Activated CD8-positive, alpha-beta memory T cell treated with anti-CD3 and anti-CD28 coated beads for 1 hour (primary cell): ENCODE results near the gene CMTM1.
"Not testable (repeated sequence)": the region's sequence is repeated elsewhere in the genome, so short reads cannot be mapped to it uniquely, and the experiment has no call there.

Source experiments
- DNase-seq, 2 donors: peaks; one replicate each; pipeline ENCODE4 v3.0.0-alpha.2; 2020; ENCODE audit warnings: low read depth in 1 of 2; ENCODE audit errors: extremely low read depth in 1 of 2

The CMTM1 gene

GRCh38 chr16:66588981-66589713 lies 22.9 kb downstream of the CMTM1 start:
- peak in 1 of 2 donors; percentile 43 for DNase-seq

- DNase-seq, result no peak
Measured at GRCh38 chr16:66590322-66590721, 24.1 kb downstream of the CMTM1 start.

- no peak for DNase-seq
Measured at GRCh38 chr16:66591018-66591417, 24.8 kb downstream of the CMTM1 start.

GRCh38 chr16:66592241-66592640 lies 26.0 kb downstream of the CMTM1 start:
- DNase-seq, result no peak

- no peak for DNase-seq
Measured at GRCh38 chr16:66592814-66593213, 26.6 kb downstream of the CMTM1 start.

- DNase-seq, result no peak
Measured at GRCh38 chr16:66594739-66595138, 28.5 kb downstream of the CMTM1 start.

GRCh38 chr16:66596559-66596958 lies 30.3 kb downstream of the CMTM1 start:
- not testable (repeated sequence) for DNase-seq

GRCh38 chr16:66596986-66597848 lies 31.0 kb downstream of the CMTM1 start:
- DNase-seq, result no peak

GRCh38 chr16:66598111-66598510 lies 31.9 kb downstream of the CMTM1 start:
- DNase-seq, result no peak

GRCh38 chr16:66599726-66600125 lies 33.5 kb downstream of the CMTM1 start:
- no peak for DNase-seq

- no peak for DNase-seq
Measured at GRCh38 chr16:66600477-66600876, 34.2 kb downstream of the CMTM1 start.

- no peak for DNase-seq
Measured at GRCh38 chr16:66601471-66601870, 35.2 kb downstream of the CMTM1 start.

- DNase-seq, result peak; percentile 19 to 50
Measured at GRCh38 chr16:66603537-66604375, 37.5 kb downstream of the CMTM1 start.

GRCh38 chr16:66604376-66605176 lies 38.3 kb downstream of the CMTM1 start, which contains the start of gene CMTM3:
Gene CMTM3, plus strand, starts transcription at chr16:66604704. Its CDS starts 102 bp downstream, at chr16:66604806.
- peak; percentile 33 to 59 for DNase-seq

- peak in 1 of 2 donors; percentile 12 for DNase-seq
Measured at GRCh38 chr16:66605177-66605978, 39.1 kb downstream of the CMTM1 start.

- no peak for DNase-seq
Measured at GRCh38 chr16:66605979-66606751, 39.9 kb downstream of the CMTM1 start.

GRCh38 chr16:66608241-66609138 lies 42.3 kb downstream of the CMTM1 start:
- peak; percentile 35 to 76 for DNase-seq

- DNase-seq, result no peak
Measured at GRCh38 chr16:66609139-66609510, 42.9 kb downstream of the CMTM1 start.
